22Rv1 (cell line): ENCODE measurements around the gene TRAPPC6A.

Experiments
- CTCF ChIP-seq: fragments of 450-650 bp; IDR thresholded peaks from 2 replicates; pipeline ENCODE4 v1.5.1; 2017; ENCODE audit warnings: mild to moderate bottlenecking
- ZFX ChIP-seq: fragments of 450-650 bp; IDR thresholded peaks from 2 replicates; pipeline ENCODE4 v1.6.1; 2017; ENCODE audit warnings: antibody characterized with exemption, borderline replicate concordance

GRCh38 chr19:45150180-45150579 is 27.9 kb downstream of the TRAPPC6A start:
- TF ChIP-seq CTCF (no peak), ZFX (no peak)
